Ovary (tissue), 9 donors: ENCODE data around the gene ZNF497. TPM values are rescaled to one million over a fixed set of nuclear protein-coding genes. Genes with fewer than 3 reads are reported as not detected.

ENCODE experiments used
- DNase-seq, 5 donors: peaks; one replicate each; pipeline ENCODE4 v3.0.0-alpha.2; 2019 to 2020
- H3K27ac ChIP-seq, 2 donors: fragments of 200-600 bp; one replicate each; pipeline versions ENCODE4 v1.5.1 to v1.8.0; 2019 to 2022
- H3K27me3 ChIP-seq: fragments of 200-600 bp; one replicate; pipeline ENCODE4 v1.8.0; 2022
- H3K36me3 ChIP-seq: fragments of 200-600 bp; sonication (generic); one replicate; pipeline ENCODE4 v1.5.1; 2019
- H3K4me1 ChIP-seq: one replicate; pipeline ENCODE4 v1.8.1; 2013; ENCODE audit warnings: mild to moderate bottlenecking, moderate library complexity; ENCODE audit not compliant: insufficient read depth
- H3K4me3 ChIP-seq: fragments of 200-600 bp; sonication (generic); one replicate; pipeline ENCODE4 v1.5.1; 2017
- H3K9me3 ChIP-seq, 2 donors: fragments of 200-600 bp in 1 of 2; sonication (generic) in 1 of 2; one replicate each; pipeline versions ENCODE4 v1.5.1 to v1.8.1; 2013 to 2019; ENCODE audit warnings: mild to moderate bottlenecking in 1 of 2, moderate library complexity in 1 of 2
- EP300 ChIP-seq: sonication (generic); formaldehyde crosslinking; IDR thresholded peaks from one replicate; pipeline ENCODE4 v1.6.1; 2017; ENCODE audit warnings: antibody characterized with exemption
- POLR2A ChIP-seq: fragments of 450-650 bp; IDR thresholded peaks from one replicate; pipeline ENCODE4 v1.6.1; 2017; ENCODE audit warnings: antibody characterized with exemption, mild to moderate bottlenecking, moderate library complexity
- WGBS, 3 donors: extraction: QIAGEN DNeasy Blood & Tissue Kit in 1 of 3; methylation state at CpG; one replicate each; pipeline versions ENCODE4 v1.1.5 to v1.1.7; 2013 to 2017; 5-methylcytosine and 5-hydroxymethylcytosine counted together
- intact Hi-C, 4 donors: fragments of 100-400 bp; cut with DNase I; formaldehyde crosslinking; loops; one replicate each; pipeline versions ENCODE4 v1.11.0 to v1.15.1; 2022 to 2023
- polyA plus RNA-seq, 2 donors: library from polyadenylated mRNA; stranded (reverse); fragments of 200-250 nt in 1 of 2; fragments of 350-450 nt in 1 of 2; fragmentation: Illumina TruSeq in 1 of 2; extraction: RNeasy Lipid Tissue Mini Kit (QIAGEN cat#74804) in 1 of 2; gene quantifications; one replicate each; pipeline ENCODE4 v1.2.3, GENCODE V29; 2013 to 2014
- total RNA-seq, 7 donors: library from RNA; depleted of rRNA in 2 of 7; stranded (reverse); fragments of >200 nt in 2 of 7; fragmentation: NEBNext Ultra II Directional in 3 of 7; extraction: Animal tissue kit (Norgen Biotek cat#: 25700) in 3 of 7; gene quantifications; one replicate each; pipeline versions ENCODE4 v1.1.0 to v1.2.4, GENCODE V29; 2016 to 2023
- TF ChIP-seq, protein P1 (sequence below), 3 donors: fragments of 450-650 bp in 2 of 3; fragments of 200-600 bp in 1 of 3; IDR thresholded peaks; one replicate each; pipeline versions ENCODE4 v1.5.1 to v1.8.0; 2016 to 2022; ENCODE audit warnings: antibody characterized with exemption in 3 of 3, mild to moderate bottlenecking in 1 of 3
- donor health status: DM: no; HTN: no; CAD: no; lungs with moderate emphysema.
- donor health status: DM: no; HTN: no; CAD: no.
- donor health status: Bipolar disorder and iron deficiency.
- donor health status: DM: yes; HTN: yes; CAD: no.
- donor health status: DM: no; HTN: no; CAD: no.
- donor health status: DM: yes; HTN: yes; CAD: no.

ZNF497 gene
- total and polyA plus RNA-seq, 9 donors, result 0.30 to 6.5 (median 3.2) TPM

DNA sequence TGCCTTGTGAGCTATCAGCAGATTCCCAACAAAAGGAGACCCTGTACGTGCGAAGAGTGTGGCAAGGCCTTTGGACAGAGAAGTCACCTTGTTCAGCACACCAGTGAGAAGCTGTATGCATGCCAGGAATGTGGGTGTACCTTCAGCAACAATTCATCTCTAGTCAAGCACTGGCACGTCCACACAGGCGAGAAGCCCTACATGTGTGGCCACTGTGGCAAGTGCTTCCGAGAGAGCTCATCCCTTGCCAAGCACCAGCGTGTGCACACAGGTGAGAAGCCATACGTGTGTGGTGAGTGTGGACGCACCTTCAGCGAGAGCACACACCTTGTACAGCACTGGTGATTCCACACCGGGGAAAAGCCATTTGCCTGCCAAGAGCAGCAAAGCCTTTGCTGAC lies 43.3 kb downstream of the ZNF497 start:
- TF ChIP-seq POLR2A (no peak), EP300 (no peak)
- TF ChIP-seq, protein P1, sequence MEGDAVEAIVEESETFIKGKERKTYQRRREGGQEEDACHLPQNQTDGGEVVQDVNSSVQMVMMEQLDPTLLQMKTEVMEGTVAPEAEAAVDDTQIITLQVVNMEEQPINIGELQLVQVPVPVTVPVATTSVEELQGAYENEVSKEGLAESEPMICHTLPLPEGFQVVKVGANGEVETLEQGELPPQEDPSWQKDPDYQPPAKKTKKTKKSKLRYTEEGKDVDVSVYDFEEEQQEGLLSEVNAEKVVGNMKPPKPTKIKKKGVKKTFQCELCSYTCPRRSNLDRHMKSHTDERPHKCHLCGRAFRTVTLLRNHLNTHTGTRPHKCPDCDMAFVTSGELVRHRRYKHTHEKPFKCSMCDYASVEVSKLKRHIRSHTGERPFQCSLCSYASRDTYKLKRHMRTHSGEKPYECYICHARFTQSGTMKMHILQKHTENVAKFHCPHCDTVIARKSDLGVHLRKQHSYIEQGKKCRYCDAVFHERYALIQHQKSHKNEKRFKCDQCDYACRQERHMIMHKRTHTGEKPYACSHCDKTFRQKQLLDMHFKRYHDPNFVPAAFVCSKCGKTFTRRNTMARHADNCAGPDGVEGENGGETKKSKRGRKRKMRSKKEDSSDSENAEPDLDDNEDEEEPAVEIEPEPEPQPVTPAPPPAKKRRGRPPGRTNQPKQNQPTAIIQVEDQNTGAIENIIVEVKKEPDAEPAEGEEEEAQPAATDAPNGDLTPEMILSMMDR (IDR thresholded peaks at IDR 0.05), result no peak
- Histone ChIP-seq H3K9me3 (no peaks in the 10 kb centered on the region), H3K36me3 (no peaks in the 10 kb centered on the region), H3K4me1 (no peaks in the 10 kb centered on the region), H3K27ac (no peak overlapping the region), H3K4me3 (no peak overlapping the region), H3K27me3 (no peaks in the 10 kb centered on the region)
- whole genome bisulfite sequencing, 3 donors, result 91 to 96% (median 91%) methylated on average over 10 of the region's 10 CpGs
- no peak for DNase-seq
- intact Hi-C loops, result no loop called here

DNA sequence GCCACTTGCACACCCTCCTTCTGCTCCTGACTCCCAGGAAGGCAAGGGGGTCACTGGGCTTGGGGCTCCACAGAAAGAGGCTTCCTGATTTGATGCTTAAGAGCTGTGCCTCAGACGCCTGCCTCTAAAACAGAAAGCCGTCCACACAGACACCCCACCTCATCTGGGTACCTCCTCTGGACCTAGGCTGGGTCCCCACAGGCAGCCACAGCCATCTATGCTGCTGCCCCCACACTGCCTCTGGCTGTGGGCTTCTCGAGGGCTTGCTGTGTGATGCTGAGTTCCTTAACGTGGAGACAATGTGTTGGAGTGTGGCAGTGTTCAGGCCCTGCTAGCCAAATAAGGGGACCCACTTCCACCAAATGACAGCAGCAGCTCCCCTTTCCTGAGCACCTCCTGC lies 44.3 kb downstream of the ZNF497 start:
- H3K36me3 ChIP-seq, result no peaks in the 10 kb centered on the region
- intact Hi-C loops, result no loop called here

DNA sequence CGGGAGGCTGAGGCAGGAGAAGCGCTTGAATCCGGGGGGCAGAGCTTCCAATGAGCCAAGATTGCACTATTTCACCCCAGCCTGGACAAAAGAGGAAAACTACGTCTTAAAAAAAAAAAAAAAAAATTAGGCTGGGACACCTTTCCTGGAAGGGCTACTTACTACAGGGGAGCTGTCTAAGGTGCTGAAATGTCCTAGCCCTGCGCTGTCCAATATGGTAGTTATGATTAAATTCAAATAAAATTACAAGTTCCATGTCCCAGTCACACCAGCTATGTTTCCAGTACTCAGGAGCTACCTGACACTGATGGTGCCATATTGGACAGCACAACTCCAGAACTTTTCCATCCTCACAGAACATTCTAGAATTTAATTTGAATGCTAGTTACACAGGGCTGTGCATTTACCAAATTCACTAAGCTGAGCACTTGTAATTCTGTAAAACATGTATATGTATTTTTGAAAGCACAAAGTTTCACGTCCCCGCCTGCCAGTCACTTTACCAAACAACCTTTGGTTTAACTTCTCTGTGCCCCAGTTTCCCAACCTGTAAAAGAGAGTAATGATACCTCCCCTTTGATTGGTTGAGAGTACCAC lies 45.0 kb downstream of the ZNF497 start:
- DNase-seq, result no peak
- no peak for TF ChIP-seq POLR2A
- TF ChIP-seq EP300, result no peak
- TF ChIP-seq, protein P1 (IDR thresholded peaks at IDR 0.05), result no peak
- intact Hi-C loops, result no loop called here
- H3K4me3 ChIP-seq, result no peak overlapping the region
- H3K36me3 ChIP-seq, result no peaks in the 10 kb centered on the region
- 50 to 57% (median 51%) methylated on average over 7 of the region's 7 CpGs for WGBS, 3 donors
- no peaks in the 10 kb centered on the region for H3K9me3 ChIP-seq
- H3K27ac ChIP-seq, result no peak overlapping the region
- H3K4me1 ChIP-seq, result no peaks in the 10 kb centered on the region
- H3K27me3 ChIP-seq, result no peaks in the 10 kb centered on the region

More for the DNA sequence above, 44.3 kb downstream of the ZNF497 start:
- H3K4me1 ChIP-seq, result no peaks in the 10 kb centered on the region
- no peak for TF ChIP-seq POLR2A
- TF ChIP-seq, protein P1 (IDR thresholded peaks at IDR 0.05), result no peak
- TF ChIP-seq EP300, result no peak
- 77 to 90% (median 85%) methylated on average over 4 of the region's 4 CpGs for WGBS, 3 donors
- no peaks in the 10 kb centered on the region for H3K9me3 ChIP-seq
- no peaks in the 10 kb centered on the region for H3K27me3 ChIP-seq
- H3K4me3 ChIP-seq, result no peak overlapping the region
- no peak for DNase-seq
- no peak overlapping the region for H3K27ac ChIP-seq

DNA sequence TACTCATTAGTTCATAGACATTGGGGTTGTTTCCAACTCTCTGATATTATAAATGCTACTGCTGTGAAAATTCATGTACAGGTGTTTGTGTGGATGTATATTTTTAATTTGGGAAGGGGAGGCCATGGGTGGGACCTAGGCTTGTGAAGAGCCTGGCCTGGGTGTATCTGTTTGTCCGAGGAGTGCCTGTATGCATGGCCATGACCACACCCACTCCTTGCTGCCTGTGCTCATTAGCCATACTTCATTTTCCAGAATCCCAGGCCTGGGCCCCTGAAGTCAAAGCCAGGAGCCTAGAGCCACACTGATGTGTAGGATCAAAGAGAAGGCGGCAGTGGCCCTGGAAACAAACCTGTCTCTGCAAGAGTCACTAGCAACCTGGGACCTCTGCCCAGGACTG lies 47.0 kb downstream of the ZNF497 start:
- H3K36me3 ChIP-seq, result no peaks in the 10 kb centered on the region
- no peak overlapping the region for H3K27ac ChIP-seq
- intact Hi-C loops, result no loop called here
- DNase-seq, result no peak
- H3K4me1 ChIP-seq, result no peaks in the 10 kb centered on the region
- WGBS, 3 donors, result 93 to 97% (median 95%) methylated on average over 2 of the region's 2 CpGs
- H3K9me3 ChIP-seq, result no peaks in the 10 kb centered on the region
- TF ChIP-seq EP300 (no peak), POLR2A (no peak)
- TF ChIP-seq, protein P1 (IDR thresholded peaks at IDR 0.05), result no peak
- H3K27me3 ChIP-seq, result no peaks in the 10 kb centered on the region
- no peak overlapping the region for H3K4me3 ChIP-seq
